ENCODE results near the gene PHRF1.

GRCh38 chr11:657691-658126 is 81.4 kb downstream of the PHRF1 start:
- TF ChIP-seq CTCF (IDR thresholded peaks at IDR 0.05 in 2 of 3, conservative IDR thresholded peaks at IDR 0.05 in 1 of 3; ENCODE audit: insufficient read depth in 2 of 3, low read depth in 1 of 3, low read length in 3 of 3) = no peak
- no peak for TF ChIP-seq POLR2AphosphoS5 (IDR thresholded peaks at IDR 0.05; ENCODE audit: control insufficient read depth, insufficient read depth, low read depth, low read length)
- TF ChIP-seq HDAC6 (IDR thresholded peaks at IDR 0.05; ENCODE audit: low read depth, low read length) = no peak
- no peak for TF ChIP-seq POLR2A (conservative IDR thresholded peaks at IDR 0.05)
- TF ChIP-seq PHB (CRISPR knock-in tag; IDR thresholded peaks at IDR 0.05) = no peak
- TF ChIP-seq RAD21 (CRISPR knock-in tag; conservative IDR thresholded peaks at IDR 0.05 in 1 of 2, IDR thresholded peaks at IDR 0.05 in 1 of 2) = no peak
- TF ChIP-seq RBM15 (IDR thresholded peaks at IDR 0.05; ENCODE audit: insufficient read depth, low read length) = no peak
- TF ChIP-seq KLF10 (CRISPR knock-in tag; IDR thresholded peaks at IDR 0.05) = no peak

Measured in K562 (cell line).